ENCODE results near the gene COL4A5.

The COL4A5 gene

DNA sequence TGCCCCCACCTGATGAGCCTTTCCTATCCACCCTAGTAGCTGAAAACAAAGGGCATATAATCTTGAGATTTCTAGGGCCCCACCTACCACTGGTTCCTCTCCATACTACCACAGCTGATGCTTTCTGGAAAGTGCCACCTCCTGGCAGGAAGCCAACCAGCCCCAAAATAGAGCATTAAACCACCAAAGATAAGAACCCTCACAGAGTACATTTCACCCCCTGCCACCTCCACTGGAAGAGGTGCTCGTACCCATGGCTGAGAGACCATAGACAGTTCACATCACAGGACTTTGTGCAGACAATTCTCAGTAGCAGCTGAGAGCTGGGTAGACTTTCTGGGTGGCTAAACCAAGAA, 202.6 kb downstream of the COL4A5 start:
- no peak for DNase-seq

DNA sequence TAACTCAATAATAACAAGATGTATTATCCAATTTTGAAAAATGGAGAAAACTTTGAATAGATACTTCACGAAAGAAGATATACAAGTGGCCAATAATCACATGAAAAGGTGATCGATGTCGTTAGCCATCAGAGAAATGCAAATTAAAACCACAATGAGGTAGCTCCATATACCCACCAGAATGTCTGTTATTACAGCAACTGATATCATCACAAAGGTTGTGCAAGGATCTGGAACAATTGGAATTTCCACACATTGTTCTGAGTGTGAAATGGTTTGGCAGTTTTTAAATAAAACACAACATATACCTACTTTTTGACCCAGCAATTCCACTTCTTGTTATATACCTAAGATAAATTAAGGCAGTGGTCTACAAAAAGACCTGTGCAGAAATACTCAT, 225.1 kb downstream of the COL4A5 start:
- DNase-seq, result no peak

DNA sequence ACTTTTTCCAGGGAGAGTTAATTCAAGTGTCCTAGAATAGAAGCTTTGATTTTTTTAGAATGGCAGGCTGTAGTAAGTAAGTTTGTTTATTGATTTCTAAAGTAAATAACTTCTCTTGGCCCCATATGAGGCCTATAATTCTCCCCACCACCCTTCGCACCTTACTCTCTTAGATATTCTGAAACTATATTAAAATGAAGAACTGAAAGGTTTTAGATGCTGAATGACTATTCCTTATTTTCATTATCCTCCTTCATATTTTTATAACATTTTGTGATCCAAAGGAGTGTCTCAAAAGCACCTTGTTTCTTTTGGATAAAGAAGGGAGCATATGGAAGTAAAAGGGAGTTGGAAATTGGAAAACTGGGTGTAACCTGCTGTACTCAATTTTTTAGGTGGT, 226.5 kb downstream of the COL4A5 start:
- no peak for DNase-seq

DNA sequence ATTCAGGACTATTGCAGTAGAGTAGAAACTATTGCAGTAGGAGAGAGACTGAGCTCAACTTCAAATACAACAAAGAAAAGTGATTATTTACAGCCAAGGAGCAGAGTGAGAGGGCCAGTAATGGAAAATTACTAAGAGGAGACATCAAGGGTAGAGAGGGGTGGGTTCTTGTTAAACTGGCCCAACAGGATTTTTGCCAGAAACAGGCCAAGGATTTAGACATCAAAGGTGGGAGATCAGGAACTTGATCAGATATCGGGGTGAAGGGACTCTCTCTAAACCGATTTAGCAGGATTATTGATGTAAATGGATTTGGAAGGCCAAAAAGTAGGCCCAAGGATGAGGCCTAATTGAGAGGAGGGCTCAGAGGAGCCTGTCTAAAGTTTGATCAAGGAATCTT, 231.9 kb downstream of the COL4A5 start:
- DNase-seq, result no peak

DNA sequence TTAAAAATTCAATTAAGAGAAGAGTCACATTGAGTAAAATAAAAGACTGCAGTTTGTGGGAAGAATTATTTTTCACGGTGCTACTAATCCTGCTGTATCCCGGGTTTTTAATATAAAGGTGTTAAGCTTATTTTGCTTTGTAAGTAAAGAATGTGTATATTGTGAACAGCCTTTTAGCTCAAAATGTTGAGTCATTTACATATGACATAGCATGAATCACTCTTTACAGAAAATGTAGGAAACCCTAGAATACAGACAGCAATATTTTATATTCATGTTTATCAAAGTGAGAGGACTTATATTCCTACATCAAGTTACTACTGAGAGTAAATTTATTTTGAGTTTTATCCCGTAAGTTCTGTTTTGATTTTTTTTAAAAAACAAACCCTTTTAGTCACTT, 257.1 kb downstream of the COL4A5 start:
- no peak for DNase-seq

DNA sequence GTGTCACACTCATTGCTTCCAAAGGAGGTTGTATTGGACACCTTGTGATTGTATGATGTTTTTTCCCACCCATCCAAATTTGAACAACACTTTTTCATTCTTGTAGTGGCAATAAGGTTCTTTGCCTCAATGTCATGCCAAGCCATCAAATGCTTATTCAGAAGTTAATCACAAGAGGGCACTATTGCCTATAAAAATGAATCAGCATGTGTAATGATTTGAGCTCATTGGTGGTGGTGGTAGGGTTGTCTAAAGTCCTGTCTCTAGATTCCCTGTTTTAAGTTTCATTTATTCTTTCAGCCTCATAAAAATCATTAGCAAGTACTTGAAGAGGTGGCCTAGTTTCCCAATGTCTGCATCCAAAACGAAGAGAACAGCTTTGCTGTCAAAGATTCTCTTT, 259.7 kb downstream of the COL4A5 start:
- no peak for DNase-seq

DNA sequence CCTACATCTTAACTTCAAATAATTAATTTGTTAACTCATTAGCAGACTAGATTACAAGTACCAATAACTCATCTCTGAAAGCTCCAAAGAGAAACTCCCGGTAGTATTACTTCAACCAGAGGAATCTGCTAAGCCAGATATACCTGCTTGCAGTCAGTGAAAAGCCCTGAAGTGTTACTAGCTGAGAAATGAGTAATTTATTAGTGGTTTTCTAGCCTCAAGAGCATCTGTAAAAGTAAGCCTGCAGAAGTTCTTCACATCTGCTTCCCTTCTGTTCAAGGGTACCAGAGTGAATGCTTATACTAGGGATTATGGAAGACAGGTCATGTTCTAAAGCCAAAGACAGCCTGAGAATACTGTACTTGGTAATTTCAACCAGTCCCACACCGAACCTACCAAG, 262.0 kb downstream of the COL4A5 start:
- DNase-seq, result no peak

DNA sequence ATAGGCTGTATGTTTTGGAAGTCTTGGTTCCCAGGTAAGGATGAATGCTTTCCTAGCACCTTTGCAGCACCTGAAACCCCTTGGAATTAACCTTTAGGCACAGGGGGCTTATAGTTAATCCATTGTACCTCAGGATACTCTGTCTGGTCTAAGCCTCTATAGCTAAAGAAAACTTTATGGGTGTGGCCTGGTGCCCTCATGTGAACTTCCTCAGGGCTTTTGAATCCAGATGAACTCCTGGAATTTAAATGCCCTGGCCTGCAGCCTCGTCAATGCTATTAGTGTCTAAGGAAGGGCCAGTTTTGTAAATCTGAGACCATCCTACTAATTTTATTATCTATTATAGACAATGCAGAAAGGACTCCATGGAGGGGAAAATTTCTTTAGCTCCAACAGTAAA, 262.9 kb downstream of the COL4A5 start:
- DNase-seq, result no peak

DNA sequence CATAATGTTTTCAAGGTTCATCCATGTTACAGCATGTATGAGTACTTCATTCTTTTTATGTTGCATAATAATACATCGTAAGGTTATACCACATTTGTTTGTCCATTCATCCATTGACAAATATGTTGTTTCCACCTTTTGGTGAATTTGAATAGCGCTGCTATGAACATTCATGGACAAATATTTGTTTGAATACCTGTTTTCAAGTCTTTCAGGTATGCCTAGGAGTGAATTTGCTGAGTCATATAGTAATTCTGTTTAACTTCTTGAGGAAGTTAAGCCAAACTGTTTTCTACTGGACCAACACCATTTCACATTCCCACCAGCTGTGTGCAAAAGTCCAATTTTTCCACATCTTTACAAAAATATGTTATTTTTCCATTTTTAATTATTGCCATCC, 265.2 kb downstream of the COL4A5 start:
- DNase-seq, result no peak

DNA sequence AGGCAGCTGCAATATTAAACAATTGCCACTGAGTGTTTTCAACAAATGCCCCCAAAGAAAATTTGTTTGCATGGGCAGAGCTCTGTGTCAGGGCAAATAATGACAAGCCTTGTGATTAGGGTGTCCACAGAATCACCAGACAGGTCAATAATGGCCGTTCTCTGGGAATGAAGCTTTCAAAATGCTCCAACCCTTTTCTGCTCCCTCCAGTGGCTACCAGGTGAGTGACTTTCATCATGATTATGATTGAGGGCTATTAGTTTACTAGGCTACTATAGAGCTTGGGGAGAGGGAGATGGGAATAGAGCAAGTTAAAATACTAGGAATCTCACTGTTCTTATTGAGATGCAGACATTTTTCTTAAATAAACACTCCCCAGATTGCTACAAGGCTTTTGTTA, 273.2 kb downstream of the COL4A5 start:
- DNase-seq, result no peak

DNA sequence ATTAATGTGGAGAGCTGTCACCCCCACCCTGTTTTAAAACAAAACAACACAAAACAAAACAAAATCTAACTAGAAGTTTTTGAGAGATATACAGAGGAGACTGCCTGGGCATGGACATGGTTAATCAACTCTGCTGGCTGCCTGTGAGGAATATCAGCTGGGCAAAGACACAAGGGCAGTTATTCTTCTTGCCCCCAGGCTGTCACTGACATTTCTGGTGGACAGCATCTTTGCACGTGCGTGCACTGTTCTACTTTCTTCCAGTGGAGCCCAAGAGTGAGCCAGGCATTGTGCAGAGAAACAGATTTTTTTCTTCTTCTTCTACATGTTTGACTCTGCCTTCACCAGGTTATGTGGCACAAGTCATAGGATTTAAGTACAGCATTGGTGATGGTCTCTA, 282.9 kb downstream of the COL4A5 start:
- DNase-seq, result no peak

DNA sequence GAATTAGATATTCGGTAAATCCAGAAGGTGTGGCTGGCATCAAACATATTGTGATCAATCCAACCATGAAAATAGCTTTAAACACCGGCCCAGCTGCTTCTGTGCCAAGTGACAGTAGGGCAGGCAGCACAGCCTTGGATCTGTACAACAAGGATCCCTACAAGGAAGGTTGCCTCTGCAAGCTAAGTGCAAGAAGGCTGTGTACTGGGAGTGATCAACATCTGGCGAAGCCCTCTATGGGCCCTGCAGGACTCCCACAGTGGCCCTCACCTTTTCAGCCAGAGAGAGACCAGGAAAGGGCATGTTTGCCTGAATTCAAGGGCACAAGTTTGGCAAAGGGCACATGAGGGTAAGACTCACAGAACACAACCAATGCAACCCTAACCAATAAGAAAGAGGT, 287.1 kb downstream of the COL4A5 start:
- DNase-seq, result no peak

DNA sequence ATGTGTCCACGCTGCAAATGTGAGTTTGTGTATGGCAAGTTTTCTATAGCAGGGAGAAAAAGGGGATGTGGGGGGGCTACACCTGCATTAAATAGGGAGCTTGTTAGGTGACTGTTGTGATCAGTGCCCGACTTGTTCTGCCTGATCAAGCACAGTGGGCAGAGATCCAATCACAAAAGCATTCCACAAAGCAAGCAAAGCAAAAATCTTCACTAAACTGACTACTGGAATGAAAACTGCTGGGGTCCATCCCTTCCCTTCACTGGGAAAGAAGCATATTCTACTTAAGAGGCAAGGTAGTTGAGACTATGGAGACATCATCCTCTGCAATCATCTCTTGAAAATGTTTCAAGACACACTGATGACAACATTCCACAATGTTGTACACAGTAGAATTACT, 291.5 kb downstream of the COL4A5 start:
- no peak for DNase-seq

DNA sequence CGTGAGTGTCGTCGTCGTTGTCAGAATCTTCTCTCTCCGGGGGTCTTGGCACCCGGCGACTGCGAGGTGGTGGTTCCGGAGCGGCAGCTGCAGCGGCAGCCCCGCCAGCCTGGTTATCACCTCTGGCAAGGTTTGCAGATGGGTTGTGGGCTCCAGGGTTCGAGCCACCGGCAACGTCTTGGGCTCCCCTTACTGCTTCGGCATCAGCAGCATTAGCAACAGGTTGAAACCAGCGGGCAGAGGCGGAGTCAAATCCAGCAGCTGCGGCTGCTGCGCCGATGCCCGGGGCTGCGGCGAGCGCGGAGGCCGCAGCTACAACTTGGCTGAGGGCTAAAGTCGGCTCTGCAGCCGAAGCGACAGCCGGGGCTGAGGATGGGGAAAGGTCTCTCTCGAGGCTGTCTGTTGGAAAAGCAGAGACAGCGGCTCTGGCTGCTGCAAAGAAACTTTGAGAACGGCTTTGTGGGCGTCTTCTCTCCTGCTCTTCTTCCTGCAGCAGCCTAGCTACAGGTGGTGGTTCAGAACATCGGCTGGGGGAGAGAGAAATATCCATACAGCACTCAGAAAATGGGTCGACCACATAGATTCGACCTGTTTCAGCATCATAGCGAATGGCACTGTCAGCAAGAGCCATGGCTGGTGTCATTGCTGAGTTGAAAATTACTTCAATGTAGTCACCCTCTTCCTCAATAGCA, 293.1 kb downstream of the COL4A5 start:
- DNase-seq, result no peak

DNA sequence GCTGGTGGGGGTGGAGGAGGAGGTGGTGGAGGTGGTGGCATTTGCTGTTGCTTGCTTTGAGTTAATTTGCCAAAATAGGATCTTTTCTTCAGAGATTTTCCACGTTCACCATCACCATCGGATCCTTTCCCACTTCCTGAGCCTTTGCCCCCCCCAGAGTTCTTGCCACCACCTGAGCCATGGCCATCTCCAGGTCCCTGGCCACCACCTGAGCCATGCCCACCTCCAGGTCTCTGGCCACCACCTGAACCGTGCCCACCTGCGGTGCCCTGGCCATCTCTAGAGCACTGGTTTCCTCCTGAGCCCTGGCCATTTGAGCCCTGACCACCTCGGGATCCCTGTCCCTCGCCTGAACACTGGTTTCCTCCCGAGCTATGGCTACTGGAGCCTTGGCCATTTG, 294.8 kb downstream of the COL4A5 start:
- DNase-seq, result no peak

DNA sequence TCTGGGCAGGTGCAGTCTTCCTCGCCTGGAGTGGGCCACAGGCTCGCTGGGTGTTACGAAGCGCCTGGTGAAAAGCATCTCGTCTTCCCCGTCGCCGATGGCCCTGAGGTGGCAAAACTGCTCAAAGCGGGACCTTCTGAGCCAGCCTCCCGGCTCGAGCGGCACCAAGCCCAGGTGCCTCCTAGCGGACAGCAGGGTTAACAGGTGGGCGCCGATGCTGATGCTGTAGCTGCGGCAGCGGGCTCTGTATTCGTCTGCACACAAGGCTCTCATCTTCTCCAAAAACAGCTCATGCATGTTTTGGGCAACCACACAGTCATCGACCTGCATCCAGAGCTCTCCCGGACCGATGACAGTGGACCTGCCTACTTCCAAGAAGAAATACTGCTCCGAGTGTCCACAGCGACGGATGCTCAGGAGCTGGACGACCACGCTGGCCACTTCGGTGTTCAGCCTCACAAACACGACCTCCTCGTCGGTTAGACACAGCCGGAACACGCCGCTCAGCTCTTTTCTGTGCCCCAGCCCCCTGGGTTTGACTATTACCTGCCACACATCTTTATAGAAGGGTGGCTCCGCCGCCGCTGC, 295.5 kb downstream of the COL4A5 start:
- DNase-seq, result no peak

DNA sequence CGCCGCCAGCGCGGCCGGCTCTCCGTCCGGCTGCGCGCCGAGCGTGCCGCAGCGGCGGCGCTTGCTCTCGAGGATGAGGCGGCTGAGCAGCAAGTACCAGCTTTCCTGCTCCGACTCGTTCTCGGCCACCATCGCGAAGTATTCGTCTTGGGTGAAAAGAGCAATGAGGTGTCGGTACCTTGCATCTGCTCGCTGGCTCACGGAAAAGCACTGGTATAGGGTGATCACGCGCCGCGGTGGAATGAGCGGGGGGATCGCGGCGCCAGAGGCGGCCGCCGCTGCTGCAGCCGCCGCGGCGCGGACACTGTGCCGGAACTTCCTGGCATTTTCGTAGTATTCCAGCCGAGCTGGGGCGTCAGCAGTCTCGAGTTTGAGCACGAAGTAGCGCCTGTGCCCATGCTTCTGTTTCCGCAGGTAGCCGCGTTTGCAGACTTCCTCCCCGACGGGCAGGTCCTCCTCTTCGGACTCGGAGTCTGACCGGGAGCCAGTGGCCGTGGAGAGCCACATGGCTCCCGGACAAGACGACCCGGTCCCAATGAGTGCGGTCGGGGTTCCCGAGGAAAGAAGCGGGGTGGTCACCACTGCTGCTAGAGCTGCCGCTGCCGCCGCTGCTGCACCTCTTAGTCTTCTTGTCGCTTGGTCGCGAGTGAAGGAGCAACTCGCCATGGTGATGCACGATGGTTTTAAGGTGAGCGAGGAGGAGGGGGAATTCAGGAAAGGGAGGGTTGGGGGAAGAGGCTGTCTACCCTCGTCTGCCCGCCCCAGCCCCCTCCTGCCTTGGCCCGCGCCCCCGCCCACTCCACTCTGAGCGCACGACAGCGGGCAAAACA, 296.3 kb downstream of the COL4A5 start:
- no peak for DNase-seq

DNA sequence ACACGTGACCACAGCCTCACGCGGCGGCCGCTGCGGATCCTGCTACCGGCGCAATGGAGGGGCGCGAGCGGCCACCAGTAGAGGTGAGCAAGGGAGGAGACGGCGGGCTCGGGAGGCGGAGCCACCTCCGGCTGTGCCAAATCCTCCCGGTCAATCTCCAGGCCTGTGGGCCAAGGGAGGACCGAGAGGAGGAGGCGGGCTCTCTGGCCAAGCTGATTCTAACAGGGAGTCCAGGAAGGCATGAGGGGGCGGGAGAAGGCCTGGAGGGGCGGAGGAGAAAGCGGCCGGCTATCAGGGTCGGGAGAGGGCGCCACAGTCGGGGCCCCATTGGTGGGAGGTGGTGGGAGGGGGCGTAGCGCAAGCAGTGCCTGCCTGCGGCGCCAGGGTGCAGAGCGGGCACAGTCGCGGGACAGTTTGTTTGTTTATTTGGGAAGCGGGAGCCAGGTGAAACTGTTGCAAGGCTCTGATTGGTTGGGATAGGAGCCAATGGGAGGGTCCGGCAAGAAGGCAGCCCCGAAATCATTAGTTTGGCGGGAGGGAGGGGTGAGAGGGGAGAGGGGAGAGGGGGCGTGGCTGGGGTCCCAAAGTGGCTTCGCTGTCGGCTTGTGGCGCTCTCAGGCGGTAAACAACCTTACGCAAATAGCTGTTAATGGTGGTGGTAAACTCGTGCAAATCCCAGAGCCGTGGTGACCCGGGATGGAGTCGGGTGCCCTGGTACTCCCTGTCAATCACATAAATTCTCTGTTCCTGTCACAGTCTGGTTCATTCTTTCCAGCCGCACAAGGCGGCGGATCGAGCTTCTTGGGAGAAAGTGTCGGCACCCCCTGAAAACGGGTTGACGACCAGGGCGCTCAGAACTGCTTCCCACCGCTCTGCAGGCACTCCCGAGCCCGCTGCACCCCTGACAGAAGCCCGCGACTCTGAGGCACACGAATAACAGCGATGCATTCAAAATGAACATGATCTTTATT, 297.2 kb downstream of the COL4A5 start, which contains the start of gene IRS4:
Gene IRS4 (minus strand): TSS at position 55 of the 971 bp plus-strand sequence.
- DNase-seq, result no peak

DNA sequence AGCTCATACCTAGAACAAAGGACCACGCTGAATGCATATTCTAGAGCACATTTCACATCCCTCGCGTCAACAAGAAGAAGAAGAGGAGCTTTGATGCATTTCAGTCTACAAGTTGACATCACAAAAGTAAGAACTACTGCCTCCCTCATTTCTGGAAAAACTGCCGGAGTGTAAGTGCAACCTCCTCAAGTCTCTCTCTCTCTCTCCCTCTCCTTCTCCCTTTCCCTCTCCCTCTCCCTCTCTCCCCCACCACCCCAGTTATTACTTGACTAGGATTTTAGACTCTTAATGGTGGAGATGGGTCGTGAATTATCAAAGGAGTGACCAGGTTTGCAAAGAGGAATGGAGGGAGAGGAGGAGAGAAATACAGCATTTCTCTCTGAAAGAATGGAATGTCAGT, 298.1 kb downstream of the COL4A5 start:
- no peak for DNase-seq

DNA sequence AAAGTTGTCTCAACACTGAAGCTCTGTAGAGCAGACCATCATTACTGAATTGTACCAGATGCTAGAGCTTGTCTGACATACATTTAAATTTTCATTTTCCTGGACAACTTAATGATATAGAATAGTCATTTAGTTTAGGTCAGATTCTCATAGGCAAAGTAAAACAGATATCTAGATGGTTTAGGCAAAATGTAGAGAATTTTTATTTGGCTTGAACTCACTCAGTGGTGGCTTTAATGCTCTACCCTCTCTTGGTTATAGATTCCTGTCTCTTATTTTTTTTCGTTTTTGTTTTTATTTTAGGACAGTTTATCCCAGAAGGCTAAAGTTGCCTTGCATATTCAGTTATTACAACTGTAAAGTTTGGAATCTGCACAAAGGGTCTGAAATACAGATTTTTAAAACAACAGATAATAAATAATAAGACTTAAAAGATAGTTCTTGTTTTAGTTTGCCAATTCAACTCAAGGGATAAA, 300.7 kb downstream of the COL4A5 start:
- DNase-seq, result no peak
